Omental fat pad (tissue), 4 donors: ENCODE results near the gene HAUS7. TPM values are rescaled to one million over a fixed set of nuclear protein-coding genes. Genes with fewer than 3 reads are reported as not detected.

ENCODE experiments used
- ATAC-seq: fragments of 150-250 bp; one replicate; pipeline ENCODE4 v1.9.1; 2016; ENCODE audit warnings: mild to moderate bottlenecking, moderate library complexity; ENCODE audit not compliant: low FRiP score
- DNase-seq: peaks from one replicate; pipeline ENCODE4 v3.0.0-alpha.2; 2019; ENCODE audit warnings: low spot score
- total RNA-seq, 4 donors: library from RNA; depleted of rRNA; stranded (reverse); fragments of >200 nt; gene quantifications; one replicate each; pipeline ENCODE4 v1.1.0, GENCODE V29; 2016
- TF ChIP-seq, protein P1 (sequence below), 3 donors: fragments of 450-650 bp; IDR thresholded peaks; one replicate each; pipeline ENCODE4 v1.5.1; 2016 to 2017; ENCODE audit warnings: antibody characterized with exemption in 3 of 3, mild to moderate bottlenecking in 3 of 3, moderate library complexity in 2 of 3

The HAUS7 gene
- total RNA-seq, 4 donors from 2014 or later, result 14.9 to 35.0 (median 23.9) TPM

GRCh38 chrX:153505361-153505760 lies 35.0 kb upstream of the HAUS7 start:
- DNase-seq (no peak), ATAC-seq (no peak)
- TF ChIP-seq, protein P1, sequence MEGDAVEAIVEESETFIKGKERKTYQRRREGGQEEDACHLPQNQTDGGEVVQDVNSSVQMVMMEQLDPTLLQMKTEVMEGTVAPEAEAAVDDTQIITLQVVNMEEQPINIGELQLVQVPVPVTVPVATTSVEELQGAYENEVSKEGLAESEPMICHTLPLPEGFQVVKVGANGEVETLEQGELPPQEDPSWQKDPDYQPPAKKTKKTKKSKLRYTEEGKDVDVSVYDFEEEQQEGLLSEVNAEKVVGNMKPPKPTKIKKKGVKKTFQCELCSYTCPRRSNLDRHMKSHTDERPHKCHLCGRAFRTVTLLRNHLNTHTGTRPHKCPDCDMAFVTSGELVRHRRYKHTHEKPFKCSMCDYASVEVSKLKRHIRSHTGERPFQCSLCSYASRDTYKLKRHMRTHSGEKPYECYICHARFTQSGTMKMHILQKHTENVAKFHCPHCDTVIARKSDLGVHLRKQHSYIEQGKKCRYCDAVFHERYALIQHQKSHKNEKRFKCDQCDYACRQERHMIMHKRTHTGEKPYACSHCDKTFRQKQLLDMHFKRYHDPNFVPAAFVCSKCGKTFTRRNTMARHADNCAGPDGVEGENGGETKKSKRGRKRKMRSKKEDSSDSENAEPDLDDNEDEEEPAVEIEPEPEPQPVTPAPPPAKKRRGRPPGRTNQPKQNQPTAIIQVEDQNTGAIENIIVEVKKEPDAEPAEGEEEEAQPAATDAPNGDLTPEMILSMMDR (IDR thresholded peaks at IDR 0.05), result no peak

DNA sequence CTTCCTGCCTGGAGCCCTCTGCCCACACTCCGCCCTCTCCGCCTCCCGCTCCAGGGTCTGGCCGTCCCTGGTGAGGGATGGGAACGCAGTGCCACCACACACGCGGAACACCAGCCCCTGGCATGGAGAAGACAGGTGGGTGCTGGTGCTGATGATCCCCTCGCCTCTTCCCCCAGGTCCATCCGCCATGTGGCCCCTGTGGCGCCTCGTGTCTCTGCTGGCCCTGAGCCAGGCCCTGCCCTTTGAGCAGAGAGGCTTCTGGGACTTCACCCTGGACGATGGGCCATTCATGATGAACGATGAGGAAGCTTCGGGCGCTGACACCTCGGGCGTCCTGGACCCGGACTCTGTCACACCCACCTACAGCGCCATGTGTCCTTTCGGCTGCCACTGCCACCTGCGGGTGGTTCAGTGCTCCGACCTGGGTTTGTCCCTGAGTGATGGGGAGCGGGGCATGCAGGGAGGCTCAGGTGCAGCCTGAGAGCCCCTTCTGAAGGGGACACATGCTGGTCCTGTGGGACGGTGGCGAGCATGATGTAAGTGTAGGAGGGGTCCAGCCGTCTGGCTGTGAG lies 34.2 kb upstream of the HAUS7 start:
- no peak for ATAC-seq
- TF ChIP-seq, protein P1 (IDR thresholded peaks at IDR 0.05), result no peak
- no peak for DNase-seq

- DNase-seq (no peak), ATAC-seq (no peak)
These were observed 32.4 kb upstream of the HAUS7 start for GRCh38 chrX:153502796-153503195.

GRCh38 chrX:153502131-153502530 lies 31.8 kb upstream of the HAUS7 start:
- DNase-seq (no peak), ATAC-seq (no peak)
- TF ChIP-seq, protein P1 (IDR thresholded peaks at IDR 0.05), result no peak

More at GRCh38 chrX:153502796-153503195, 32.4 kb upstream of the HAUS7 start:
- TF ChIP-seq, protein P1 (IDR thresholded peaks at IDR 0.05), result no peak

DNA sequence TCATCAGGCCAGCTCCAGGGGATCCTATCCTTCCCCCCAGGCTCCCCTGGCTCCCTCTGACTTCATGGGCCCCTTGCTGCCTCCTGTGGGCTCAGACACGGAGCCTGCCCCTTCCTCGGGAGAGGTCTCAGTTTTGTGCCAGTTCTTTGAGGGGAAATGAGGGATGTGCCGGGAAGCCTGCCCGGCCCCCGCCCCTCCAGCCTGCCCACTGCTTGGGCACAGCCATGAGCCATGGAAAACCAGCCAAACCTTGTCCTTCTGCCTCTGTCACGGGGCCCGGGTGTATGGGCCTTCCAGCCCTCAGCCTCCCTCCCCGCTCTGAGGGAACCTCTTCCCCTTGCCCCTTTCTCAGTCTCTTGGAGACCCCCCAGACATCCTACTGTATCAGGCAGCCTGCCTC lies 31.2 kb upstream of the HAUS7 start:
- TF ChIP-seq, protein P1 (IDR thresholded peaks at IDR 0.05), result no peak
- no peak for DNase-seq
- no peak for ATAC-seq

DNA sequence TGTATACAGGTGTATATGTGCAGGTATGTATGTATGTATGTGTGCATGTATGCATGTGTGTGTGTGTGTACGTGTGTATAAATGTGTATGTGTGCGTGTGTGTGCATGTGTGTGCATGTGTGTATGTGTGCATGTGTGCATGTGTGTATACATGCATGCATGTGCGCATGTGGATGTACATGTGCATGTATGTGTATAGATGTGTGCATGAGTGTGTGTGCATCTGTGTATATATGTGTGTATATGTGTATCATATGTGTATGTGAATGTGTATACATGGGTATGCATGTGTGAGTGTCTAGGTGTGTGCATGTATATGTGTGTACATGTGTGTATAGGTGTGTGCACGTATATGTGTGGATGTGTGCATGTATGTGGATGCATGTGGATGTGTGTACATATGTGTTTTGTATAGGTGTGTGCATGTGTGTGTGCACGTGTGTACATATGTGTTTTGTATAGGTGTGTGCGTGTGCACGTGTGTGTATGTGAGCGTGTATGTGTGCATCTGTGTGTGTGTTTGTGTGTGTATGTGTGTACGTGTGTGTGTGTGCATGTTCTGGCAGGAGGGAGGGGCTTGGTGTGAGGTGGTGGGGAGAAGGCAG lies 30.4 kb upstream of the HAUS7 start:
- ATAC-seq, result no peak

More for the DNA sequence above, 30.4 kb upstream of the HAUS7 start:
- TF ChIP-seq, protein P1 (IDR thresholded peaks at IDR 0.05), result no peak
- DNase-seq, result no peak
